H1 (cell line): ENCODE results near the gene APLP2. TPM values are rescaled to one million over a fixed set of nuclear protein-coding genes. Genes with fewer than 3 reads are reported as not detected.

ENCODE experiments used
- CTCF ChIA-PET: fragments of 300-600 bp; sonication (Branson Sonifier 250); formaldehyde crosslinking; loops from one replicate; lab custom pipeline; 2021; ENCODE audit not compliant: partially characterized antibody; lab: Charles Lee
- POLR2A ChIA-PET: fragments of 300-600 bp; sonication (Branson Sonifier 250); formaldehyde crosslinking; loops from one replicate; lab custom pipeline; 2021; ENCODE audit warnings: inconsistent platforms; ENCODE audit not compliant: partially characterized antibody; lab: Charles Lee
- DNase-seq, 2 experiments: peaks; one replicate each; pipeline versions ENCODE4 v3.0.0 to v3.0.0-alpha.2; 2010 to 2022; ENCODE audit warnings: low spot score in 2 of 2, low read depth in 1 of 2, mixed read lengths in 1 of 2
- FAIRE-seq: peaks from 2 replicates; lab custom pipeline; 2011; peaks lifted over from hg19 to GRCh38; lab: Jason Lieb, UNC
- H2AFZ ChIP-seq: 2 replicates; pipeline ENCODE4 v1.8.1; 2012; ENCODE audit warnings: low read length, inconsistent platforms
- H2AK5ac ChIP-seq: 2 replicates; pipeline ENCODE4 v1.6.1; 2013; ENCODE audit warnings: low read depth, low read length
- H2BK120ac ChIP-seq: replicated peaks from 2 replicates; pipeline ENCODE3; 2013; ENCODE audit warnings: low read depth, low read length, inconsistent platforms
- H2BK12ac ChIP-seq: 2 replicates; pipeline ENCODE4 v1.6.1; 2013; ENCODE audit warnings: low read depth, low read length
- H2BK15ac ChIP-seq: 2 replicates; pipeline ENCODE4 v1.6.1; 2013; ENCODE audit warnings: low read length
- H2BK20ac ChIP-seq: 2 replicates; pipeline ENCODE4 v1.6.1; 2013; ENCODE audit warnings: low read length
- H2BK5ac ChIP-seq: 2 replicates; pipeline ENCODE4 v1.6.1; 2013; ENCODE audit warnings: low read depth, low read length
- H3K14ac ChIP-seq: 2 replicates; pipeline ENCODE4 v1.6.1; 2013; ENCODE audit warnings: inconsistent platforms; ENCODE audit not compliant: insufficient read length
- H3K18ac ChIP-seq: 2 replicates; pipeline ENCODE4 v1.6.1; 2013; ENCODE audit warnings: low read length; ENCODE audit errors: extremely low read depth
- H3K23ac ChIP-seq: 2 replicates; pipeline ENCODE4 v1.6.1; 2013; ENCODE audit warnings: inconsistent platforms; ENCODE audit not compliant: insufficient read length
- H3K23me2 ChIP-seq: 2 replicates; pipeline ENCODE4 v1.6.1; 2013; ENCODE audit warnings: low read depth, low read length
- H3K27ac ChIP-seq: 2 replicates; pipeline ENCODE4 v1.6.1; 2011; ENCODE audit warnings: low read depth, low read length, inconsistent platforms
- H3K27me3 ChIP-seq, 4 experiments: replicated peaks in 1 of 4; 1 replicate in 1 of 4; 2 replicates in 3 of 4; pipeline versions ENCODE4 v1.6.1 to v1.8.1; 2011 to 2013; ENCODE audit warnings: low read length in 3 of 4, mild to moderate bottlenecking in 3 of 4, inconsistent platforms in 2 of 4, mixed read lengths in 2 of 4, moderate library complexity in 1 of 4; ENCODE audit not compliant: control insufficient read depth in 3 of 4, insufficient read depth in 3 of 4; ENCODE audit errors: extremely low read depth in 1 of 4
- H3K36me3 ChIP-seq, 4 experiments: 2 replicates each; pipeline versions ENCODE4 v1.6.1 to v1.8.1; 2011 to 2013; ENCODE audit warnings: mild to moderate bottlenecking in 4 of 4, low read length in 3 of 4, moderate library complexity in 2 of 4, control low read depth in 1 of 4, inconsistent platforms in 1 of 4; ENCODE audit not compliant: insufficient read depth in 4 of 4, control insufficient read depth in 2 of 4
- H3K4ac ChIP-seq: replicated peaks from 2 replicates; pipeline ENCODE3; 2013; ENCODE audit warnings: low read length, low read depth, mixed read lengths, inconsistent platforms; ENCODE audit not compliant: insufficient read length
- H3K4me1 ChIP-seq, 4 experiments: replicated peaks in 1 of 4; 1 replicate in 1 of 4; 2 replicates in 3 of 4; pipeline versions ENCODE4 v1.6.1 to v1.8.1; 2011 to 2013; ENCODE audit warnings: low read length in 3 of 4, inconsistent platforms in 2 of 4, mixed read lengths in 1 of 4; ENCODE audit not compliant: insufficient read depth in 4 of 4, control insufficient read depth in 3 of 4
- H3K4me2 ChIP-seq, 2 experiments: 2 replicates each; pipeline versions ENCODE4 v1.6.1 to v1.8.1; 2011 to 2013; ENCODE audit warnings: low read depth in 2 of 2, low read length in 2 of 2, control low read depth in 1 of 2, inconsistent platforms in 1 of 2, mild to moderate bottlenecking in 1 of 2; ENCODE audit not compliant: insufficient read depth in 1 of 2
- H3K4me3 ChIP-seq, 4 experiments: fragments of 200-600, 300-600 bp in 1 of 4; sonication (generic), shearing (Covaris generic), sonication (Bioruptor Twin) in 1 of 4; 2 replicates each; pipeline versions ENCODE4 v1.5.1 to v1.8.1; 2011 to 2016; ENCODE audit warnings: low read length in 4 of 4, low read depth in 3 of 4, control low read depth in 2 of 4, inconsistent platforms in 2 of 4, mild to moderate bottlenecking in 2 of 4, mixed read lengths in 1 of 4, moderate library complexity in 1 of 4; ENCODE audit not compliant: insufficient read depth in 2 of 4; ENCODE audit errors: extremely low read depth in 1 of 4
- H3K56ac ChIP-seq: replicated peaks from 2 replicates; pipeline ENCODE3; 2013; ENCODE audit warnings: low read depth, mild to moderate bottlenecking, mixed read lengths, low read length, inconsistent platforms; ENCODE audit not compliant: insufficient read length
- H3K79me1 ChIP-seq: 2 replicates; pipeline ENCODE4 v1.6.1; 2013; ENCODE audit warnings: low read depth, low read length, control low read depth
- H3K79me2 ChIP-seq, 2 experiments: 2 replicates each; pipeline versions ENCODE4 v1.6.1 to v1.8.1; 2012 to 2013; ENCODE audit warnings: low read length in 2 of 2, mild to moderate bottlenecking in 2 of 2, inconsistent platforms in 1 of 2; ENCODE audit not compliant: insufficient read depth in 2 of 2, control insufficient read depth in 1 of 2
- H3K9ac ChIP-seq, 4 experiments: replicated peaks in 1 of 4; 1 replicate in 1 of 4; 2 replicates in 3 of 4; pipeline versions ENCODE4 v1.6.1 to v1.8.1; 2011 to 2013; ENCODE audit warnings: low read depth in 3 of 4, low read length in 3 of 4, control low read depth in 2 of 4, mild to moderate bottlenecking in 2 of 4, moderate library complexity in 2 of 4, inconsistent platforms in 1 of 4; ENCODE audit errors: extremely low read depth in 1 of 4
- H3K9me3 ChIP-seq, 2 experiments: 2 replicates each; pipeline versions ENCODE4 v1.6.1 to v1.8.1; 2012 to 2013; ENCODE audit warnings: mild to moderate bottlenecking in 2 of 2, moderate library complexity in 2 of 2, control low read depth in 1 of 2, inconsistent platforms in 1 of 2, low read depth in 1 of 2, low read length in 1 of 2, mixed read lengths in 1 of 2; ENCODE audit not compliant: insufficient read depth in 2 of 2
- H4K20me1 ChIP-seq, 2 experiments: replicated peaks in 1 of 2; 2 replicates each; pipeline versions ENCODE3 to v1.8.1; 2011 to 2013; ENCODE audit warnings: inconsistent platforms in 2 of 2, low read length in 2 of 2, mild to moderate bottlenecking in 1 of 2; ENCODE audit not compliant: insufficient read depth in 2 of 2, control insufficient read depth in 1 of 2
- H4K5ac ChIP-seq: 2 replicates; pipeline ENCODE4 v1.6.1; 2013; ENCODE audit warnings: low read length, low read depth, mixed read lengths, inconsistent platforms; ENCODE audit not compliant: insufficient read length
- H4K8ac ChIP-seq: 2 replicates; pipeline ENCODE4 v1.8.0; 2013; ENCODE audit warnings: mild to moderate bottlenecking, moderate library complexity, low read length, inconsistent platforms; ENCODE audit not compliant: insufficient read depth; ENCODE audit errors: extremely low read depth
- H4K91ac ChIP-seq: replicated peaks from 2 replicates; pipeline ENCODE3; 2013; ENCODE audit warnings: low read length, mixed read lengths, inconsistent platforms; ENCODE audit not compliant: insufficient read length
- CEBPB ChIP-seq: IDR thresholded peaks from 2 replicates; pipeline ENCODE4 v1.6.1; 2012; ENCODE audit warnings: low read depth, low read length
- TEAD4 ChIP-seq: IDR thresholded peaks from 2 replicates; pipeline ENCODE4 v1.6.1; 2012; ENCODE audit warnings: low read depth, low read length, inconsistent platforms, mixed read lengths
- WGBS, 2 experiments: shearing (Covaris generic) in 1 of 2; methylation state at CpG; one replicate each; pipeline versions ENCODE4 v1.1.6 to v1.1.7; 2013 to 2015; ENCODE audit warnings: low lambda C conversion rate in 2 of 2, mixed read lengths in 2 of 2, inconsistent platforms in 1 of 2, low coverage in 1 of 2, missing lambda C conversion rate in 1 of 2; ENCODE audit not compliant: insufficient replicate concordance in 2 of 2, insufficient coverage in 1 of 2, insufficient read length in 1 of 2; ENCODE audit errors: extremely low coverage in 1 of 2, missing lambda C conversion rate in 1 of 2; 5-methylcytosine and 5-hydroxymethylcytosine counted together
- polyA plus RNA-seq, 7 experiments: library from polyadenylated mRNA; depleted of rRNA in 3 of 7; stranded (reverse) in 5 of 7; unstranded in 2 of 7; fragments of >200 nt in 5 of 7; fragments of 200-250 nt in 2 of 7; gene quantifications; 1 replicate in 5 of 7; 2 replicates in 1 of 7; 4 replicates in 1 of 7; pipeline versions ENCODE4 v1.2.1 to v1.2.3, GENCODE V29; 2011 to 2013; ENCODE audit warnings: missing spikeins in 2 of 7, mixed read lengths in 2 of 7
- total RNA-seq: library from RNA; stranded (reverse); fragmentation: NEBNext Ultra II Directional; extraction: Animal tissue kit (Norgen Biotek cat#: 25700); gene quantifications from 2 replicates; pipeline ENCODE4 v1.2.1, GENCODE V29; 2021

The APLP2 gene
- total and polyA plus RNA-seq, 2 of the 8 experiments (the other 6 are each of a cell fraction or from before 2014, with no cell fraction given), result 222 to 315 TPM

DNA sequence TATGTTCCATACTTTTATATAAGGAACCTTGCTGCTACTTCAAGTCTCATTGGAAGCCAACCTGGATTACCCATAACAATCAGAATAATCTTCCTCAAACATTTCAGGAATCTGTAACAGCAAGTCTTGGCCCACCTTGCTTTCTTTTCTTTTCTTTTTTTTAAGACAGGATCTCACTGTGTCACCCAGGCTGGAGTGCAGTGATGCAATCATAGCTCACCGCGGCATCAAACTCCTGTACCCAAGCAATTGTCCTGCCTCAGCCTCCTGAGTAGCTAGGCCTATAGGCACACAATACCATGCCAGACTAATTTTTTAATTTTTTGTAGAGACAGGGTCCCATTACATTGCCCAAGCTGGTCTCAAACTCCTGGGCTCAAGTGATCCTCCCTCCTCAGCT lies 37.7 kb upstream of the APLP2 start:
- Histone ChIP-seq H3K23me2 (no peaks in the 10 kb centered on the region), H3K4me1 (no peaks in the 10 kb centered on the region; a peak in 1 of 7 replicates), H3K18ac (no peak overlapping the region), H2AK5ac (no peak overlapping the region), H3K79me1 (no peaks in the 10 kb centered on the region), H3K9me3 (no peaks in the 10 kb centered on the region), H3K36me3 (no peaks in the 10 kb centered on the region), H3K4me3 (no peak overlapping the region), H3K27me3 (no peaks in the 10 kb centered on the region), H2BK15ac (no peak overlapping the region), H2AFZ (no peak overlapping the region), H3K14ac (no peak overlapping the region), H2BK5ac (no peak overlapping the region), H3K4ac (no peak overlapping the region), H2BK20ac (no peak overlapping the region), H3K4me2 (no peak overlapping the region), H3K27ac (no peak overlapping the region), H3K9ac (no peak overlapping the region), H2BK12ac (no peak overlapping the region), H4K8ac (no peak overlapping the region), H4K91ac (no peak overlapping the region), H4K5ac (no peak overlapping the region), H3K23ac (no peak overlapping the region), H4K20me1 (no peaks in the 10 kb centered on the region), H2BK120ac (no peak overlapping the region), H3K56ac (no peak overlapping the region), H3K79me2 (no peaks in the 10 kb centered on the region)
- ChIA-PET CTCF (interaction anchor here (0.8 to 1.3 kb wide), 2 partner anchors 9 to 28 kb away, joined by 3 to 4 read pairs; no protein-coding TSS in a partner anchor), POLR2A (no interaction called here)
- 88% methylated on average over 2 of the region's 2 CpGs; no CpG with 5 or more reads in 1 of the 2 experiments for WGBS, 2 experiments
- TF ChIP-seq CEBPB (peak; percentile 61), TEAD4 (no peak)
- no peak for DNase-seq
- no peak for FAIRE-seq
